PFSK-1 (cell line): ENCODE results near the gene CFAP298.

Experiments used
- FOXP2 ChIP-seq: optimal IDR thresholded peaks from 2 replicates; pipeline ENCODE3; 2011; ENCODE audit warnings: borderline replicate concordance, control low read depth, inconsistent platforms; ENCODE audit not compliant: insufficient read depth; ENCODE audit errors: extremely low read length, extremely low read depth
- POLR2AphosphoS5 ChIP-seq: IDR thresholded peaks from 2 replicates; pipeline ENCODE4 v1.6.1; 2012; ENCODE audit warnings: low read depth, mild to moderate bottlenecking, control low read depth, low read length, moderate library complexity
- SIN3A ChIP-seq: IDR thresholded peaks from 2 replicates; pipeline ENCODE4 v1.6.1; 2012; ENCODE audit warnings: mild to moderate bottlenecking, low read length, moderate library complexity, borderline replicate concordance; ENCODE audit not compliant: insufficient read depth
- TAF1 ChIP-seq: IDR thresholded peaks from 2 replicates; pipeline ENCODE4 v1.6.1; 2012; ENCODE audit warnings: low read length, control low read depth, borderline replicate concordance; ENCODE audit not compliant: insufficient read depth

DNA sequence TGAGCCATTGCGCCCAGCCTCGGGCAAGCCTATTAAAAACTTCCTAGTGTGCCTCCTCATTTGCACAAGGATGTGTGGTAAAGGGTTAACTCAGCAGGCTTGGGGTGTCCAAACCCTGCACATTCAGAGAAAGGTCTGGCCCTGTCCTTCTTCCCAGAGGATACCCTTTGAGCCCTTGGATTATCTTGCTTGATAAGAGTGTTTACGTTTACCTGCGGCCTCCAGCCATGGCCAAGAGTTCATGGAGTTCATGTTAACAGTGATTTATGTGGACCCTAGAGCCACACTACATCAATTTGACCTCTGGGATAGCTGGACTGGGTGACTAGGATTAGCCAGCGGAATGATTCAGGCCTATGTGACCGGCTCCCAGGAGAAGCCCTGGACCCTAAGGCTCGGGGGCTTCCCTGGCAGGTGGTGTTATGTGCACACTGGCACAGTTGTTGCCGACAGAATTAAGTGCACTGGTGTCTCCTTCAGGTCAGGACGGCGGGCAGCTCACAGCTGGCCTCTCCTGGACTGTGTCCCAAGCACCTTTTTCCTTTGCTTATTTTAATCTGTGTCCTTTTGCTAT lies 19.2 kb downstream of the CFAP298 start:
- TF ChIP-seq POLR2AphosphoS5: no peak
- TF ChIP-seq SIN3A: no peak
- TF ChIP-seq TAF1: no peak
- TF ChIP-seq FOXP2: no peak
